Measurements from ENCODE around the gene CRYBG2. TPM values are rescaled to one million over a fixed set of nuclear protein-coding genes. Genes with fewer than 3 reads are reported as not detected.
"Not testable (repeated sequence)": the region's sequence is repeated elsewhere in the genome, so short reads cannot be mapped to it uniquely, and the experiment has no call there.

CRYBG2 gene
- polyA plus RNA-seq, 10 donors, result 0.05 to 2.8 (median 1.2) TPM; not detected in 6

GRCh38 chr1:26321315-26322041, 32.5 kb downstream of the CRYBG2 start:
- DNase-seq, result peak; percentile 79 to 93 (median 89)

GRCh38 chr1:26320896-26321295, 33.0 kb downstream of the CRYBG2 start:
- no peak for DNase-seq

GRCh38 chr1:26318338-26319064, 35.4 kb downstream of the CRYBG2 start:
- DNase-seq, result no peak

GRCh38 chr1:26317612-26318337, 36.2 kb downstream of the CRYBG2 start, which contains the start of gene CD52:
Gene CD52 (plus strand): TSS chr1:26317958. CDS start chr1:26318018, 60 bp downstream.
- DNase-seq, result no peak

GRCh38 chr1:26317146-26317545, 36.8 kb downstream of the CRYBG2 start:
- no peak for DNase-seq

- DNase-seq, result no peak
These were observed 37.8 kb downstream of the CRYBG2 start for GRCh38 chr1:26315874-26316850.

- no peak for DNase-seq
These were observed 39.4 kb downstream of the CRYBG2 start for GRCh38 chr1:26314501-26314900.

GRCh38 chr1:26307966-26308899, 45.7 kb downstream of the CRYBG2 start:
- not testable (repeated sequence) for DNase-seq

- DNase-seq, result no peak
These were observed 46.6 kb downstream of the CRYBG2 start for GRCh38 chr1:26307363-26307781.

- DNase-seq, result peak; percentile 84 to 93 (median 88)
These were observed 47.4 kb downstream of the CRYBG2 start, which contains the start of gene UBXN11 for GRCh38 chr1:26306290-26307229. Gene UBXN11 (minus strand): TSS chr1:26306636. CDS start chr1:26302883, 3,753 bp downstream.

- no peak for DNase-seq
These were observed 48.2 kb downstream of the CRYBG2 start for GRCh38 chr1:26305667-26306289.

- DNase-seq, result no peak
These were observed 51.1 kb downstream of the CRYBG2 start for GRCh38 chr1:26302733-26303405.

- no peak for DNase-seq
These were observed 53.2 kb downstream of the CRYBG2 start for GRCh38 chr1:26300578-26301275.

GRCh38 chr1:26297791-26298124, 56.2 kb downstream of the CRYBG2 start:
- no peak for DNase-seq

GRCh38 chr1:26297057-26297790, 56.7 kb downstream of the CRYBG2 start:
- DNase-seq, result no peak

GRCh38 chr1:26296340-26297056, 57.4 kb downstream of the CRYBG2 start:
- no peak for DNase-seq
